Measurements from ENCODE around the gene SNX19. TPM values are rescaled to one million over a fixed set of nuclear protein-coding genes. Genes with fewer than 3 reads are reported as not detected.

The SNX19 gene
- total RNA-seq, 1 donor from 2014 or later = 67.4 TPM

GRCh38 chr11:130906616-130907015, 9.7 kb downstream of the SNX19 start:
- H3K4me1 ChIP-seq = no peaks in the 10 kb centered on the region
- no peak for DNase-seq
- peaks cover 100% of the 10 kb centered on the region for H3K36me3 ChIP-seq
- no peak overlapping the region for H3K4me3 ChIP-seq
- H3K27me3 ChIP-seq (ENCODE audit: low read depth) = no peaks in the 10 kb centered on the region
- ATAC-seq = no peak
- no peak overlapping the region for H3K27ac ChIP-seq
- intact Hi-C loops (cut with DNase I) = no loop called here
- H3K9me3 ChIP-seq = no peaks in the 10 kb centered on the region
- TF ChIP-seq CTCF (IDR thresholded peaks at IDR 0.05) = no peak

GRCh38 chr11:130905512-130905911, 10.8 kb downstream of the SNX19 start:
- ATAC-seq (no peak), DNase-seq (no peak)
- Histone ChIP-seq H3K36me3 (peaks cover 100% of the 10 kb centered on the region), H3K4me1 (no peaks in the 10 kb centered on the region), H3K9me3 (no peaks in the 10 kb centered on the region), H3K27me3 (ENCODE audit: low read depth) (no peaks in the 10 kb centered on the region), H3K4me3 (no peak overlapping the region), H3K27ac (no peak overlapping the region)
- no peak for TF ChIP-seq CTCF (IDR thresholded peaks at IDR 0.05)
- intact Hi-C loops (cut with DNase I) = no loop called here

- TF ChIP-seq CTCF (IDR thresholded peaks at IDR 0.05) = no peak
- ATAC-seq (no peak), DNase-seq (no peak)
- H3K4me3 ChIP-seq = no peak overlapping the region
- intact Hi-C loops (cut with DNase I) = no loop called here
- peaks cover 100% of the 10 kb centered on the region for H3K36me3 ChIP-seq
- no peaks in the 10 kb centered on the region for H3K9me3 ChIP-seq
- H3K27ac ChIP-seq = no peak overlapping the region
- no peaks in the 10 kb centered on the region for H3K27me3 ChIP-seq (ENCODE audit: low read depth)
- no peaks in the 10 kb centered on the region for H3K4me1 ChIP-seq
Measured at GRCh38 chr11:130904380-130904779, 11.9 kb downstream of the SNX19 start.

- no peaks in the 10 kb centered on the region for H3K9me3 ChIP-seq
- ATAC-seq (no peak), DNase-seq (no peak)
- no peaks in the 10 kb centered on the region for H3K27me3 ChIP-seq (ENCODE audit: low read depth)
- H3K4me3 ChIP-seq = no peak overlapping the region
- H3K4me1 ChIP-seq = peaks cover 9% of the 10 kb centered on the region
- peaks cover 99% of the 10 kb centered on the region for H3K36me3 ChIP-seq
- no peak for TF ChIP-seq CTCF (IDR thresholded peaks at IDR 0.05)
- no peak overlapping the region for H3K27ac ChIP-seq
- intact Hi-C loops (cut with DNase I) = no loop called here
Measured at GRCh38 chr11:130902380-130902779, 13.9 kb downstream of the SNX19 start.

- Histone ChIP-seq H3K4me3 (no peak overlapping the region), H3K9me3 (no peaks in the 10 kb centered on the region), H3K4me1 (peaks cover 19% of the 10 kb centered on the region), H3K27me3 (ENCODE audit: low read depth) (no peaks in the 10 kb centered on the region), H3K36me3 (peaks cover 98% of the 10 kb centered on the region), H3K27ac (no peak overlapping the region)
- DNase-seq (no peak), ATAC-seq (no peak)
- intact Hi-C loops (cut with DNase I) = no loop called here
- TF ChIP-seq CTCF (IDR thresholded peaks at IDR 0.05) = no peak
Measured at GRCh38 chr11:130899106-130899505, 17.2 kb downstream of the SNX19 start.
